Mesenchymal stem cell (in vitro differentiated cells and primary cell): ENCODE measurements around the gene PICK1.
A peak's percentile ranks its signal among the peaks of the same experiment; 100 is the strongest.
"Not testable (repeated sequence)": the region's sequence is repeated elsewhere in the genome, so short reads cannot be mapped to it uniquely, and the experiment has no call there.

Experiments
- DNase-seq: peaks from one replicate; pipeline ENCODE4 v3.0.0-alpha.2; 2013
- H2AFZ ChIP-seq: one replicate; pipeline ENCODE4 v1.6.1; 2013; ENCODE audit warnings: low read depth, mild to moderate bottlenecking, control low read depth, inconsistent platforms, low read length, moderate library complexity
- H2AK5ac ChIP-seq: 2 replicates; pipeline ENCODE4 v1.6.1; 2013; ENCODE audit warnings: low read length, moderate library complexity, mild to moderate bottlenecking, inconsistent platforms; ENCODE audit not compliant: severe bottlenecking
- H2BK120ac ChIP-seq: one replicate; pipeline ENCODE4 v1.6.1; 2013; ENCODE audit warnings: low read depth, mild to moderate bottlenecking, inconsistent platforms, low read length, moderate library complexity
- H2BK12ac ChIP-seq, 2 experiments: one replicate each; pipeline ENCODE4 v1.6.1; 2013; ENCODE audit warnings: inconsistent platforms in 2 of 2, low read length in 2 of 2, mild to moderate bottlenecking in 2 of 2, moderate library complexity in 2 of 2, control low read depth in 1 of 2
- H2BK15ac ChIP-seq: one replicate; pipeline ENCODE4 v1.6.1; 2013; ENCODE audit warnings: mild to moderate bottlenecking, low read depth, inconsistent platforms; ENCODE audit not compliant: poor library complexity, severe bottlenecking
- H2BK5ac ChIP-seq: 2 replicates; pipeline ENCODE4 v1.6.1; 2013; ENCODE audit warnings: low read depth, mild to moderate bottlenecking, low read length, control low read depth, inconsistent platforms; ENCODE audit not compliant: poor library complexity, severe bottlenecking
- H3K14ac ChIP-seq, 2 experiments: one replicate each; pipeline ENCODE4 v1.6.1; 2013; ENCODE audit warnings: inconsistent platforms in 2 of 2, low read length in 2 of 2, control low read depth in 1 of 2, mild to moderate bottlenecking in 1 of 2, moderate library complexity in 1 of 2
- H3K18ac ChIP-seq, 2 experiments: one replicate each; pipeline ENCODE4 v1.6.1; 2013; ENCODE audit warnings: inconsistent platforms in 2 of 2, low read length in 2 of 2, control low read depth in 1 of 2, low read depth in 1 of 2, mild to moderate bottlenecking in 1 of 2
- H3K23ac ChIP-seq, 2 experiments: one replicate each; pipeline ENCODE4 v1.6.1; 2013; ENCODE audit warnings: inconsistent platforms in 2 of 2, low read length in 2 of 2, mild to moderate bottlenecking in 2 of 2, moderate library complexity in 2 of 2, control low read depth in 1 of 2
- H3K27ac ChIP-seq: 2 replicates; pipeline ENCODE4 v1.5.1; 2013; ENCODE audit warnings: mild to moderate bottlenecking, moderate library complexity, low read length, control low read depth, inconsistent platforms; ENCODE audit not compliant: poor library complexity, severe bottlenecking
- H3K27me3 ChIP-seq, 2 experiments: 2 replicates each; pipeline versions ENCODE4 v1.6.1 to v1.7.0; 2013; ENCODE audit warnings: low read length in 2 of 2, mild to moderate bottlenecking in 2 of 2, moderate library complexity in 2 of 2, control low read depth in 1 of 2, inconsistent platforms in 1 of 2; ENCODE audit not compliant: control insufficient read depth in 1 of 2, insufficient read depth in 1 of 2
- H3K36me3 ChIP-seq, 2 experiments: 2 replicates each; pipeline versions ENCODE4 v1.6.1 to v1.7.0; 2013; ENCODE audit warnings: low read length in 2 of 2, control low read depth in 1 of 2, inconsistent platforms in 1 of 2, low read depth in 1 of 2, mild to moderate bottlenecking in 1 of 2; ENCODE audit not compliant: insufficient read depth in 2 of 2, control insufficient read depth in 1 of 2
- H3K4ac ChIP-seq, 2 experiments: one replicate each; pipeline ENCODE4 v1.6.1; 2013; ENCODE audit warnings: inconsistent platforms in 2 of 2, low read length in 2 of 2, mild to moderate bottlenecking in 2 of 2, moderate library complexity in 2 of 2, control low read depth in 1 of 2, low read depth in 1 of 2
- H3K4me1 ChIP-seq: 2 replicates; pipeline ENCODE4 v1.6.1; 2013; ENCODE audit warnings: low read depth, low read length, control low read depth; ENCODE audit not compliant: control insufficient read depth, insufficient read depth
- H3K4me2 ChIP-seq: 2 replicates; pipeline ENCODE4 v1.6.1; 2013; ENCODE audit warnings: low read length, mild to moderate bottlenecking, inconsistent platforms; ENCODE audit not compliant: poor library complexity, severe bottlenecking
- H3K4me3 ChIP-seq, 2 experiments: 2 replicates each; pipeline versions ENCODE4 v1.5.1 to v1.7.0; 2013; ENCODE audit warnings: low read length in 2 of 2, mild to moderate bottlenecking in 2 of 2, control low read depth in 1 of 2, low read depth in 1 of 2; ENCODE audit not compliant: insufficient read depth in 1 of 2
- H3K79me1 ChIP-seq: replicated peaks from 2 replicates; pipeline ENCODE4 v1.6.1; 2013; ENCODE audit warnings: mild to moderate bottlenecking, control low read depth, low read length, inconsistent platforms; ENCODE audit not compliant: poor library complexity, severe bottlenecking
- H3K9ac ChIP-seq: 2 replicates; pipeline ENCODE4 v1.7.0; 2013; ENCODE audit warnings: mild to moderate bottlenecking, low read length, moderate library complexity
- H3K9me3 ChIP-seq: 2 replicates; pipeline ENCODE4 v1.7.0; 2013; ENCODE audit warnings: mild to moderate bottlenecking, low read length; ENCODE audit not compliant: control insufficient read depth
- H4K8ac ChIP-seq: one replicate; pipeline ENCODE4 v1.6.1; 2013; ENCODE audit warnings: inconsistent platforms, mild to moderate bottlenecking, low read length, moderate library complexity
- H4K91ac ChIP-seq: one replicate; pipeline ENCODE4 v1.6.1; 2013; ENCODE audit warnings: mild to moderate bottlenecking, low read length, inconsistent platforms
- WGBS: methylation state at CpG from one replicate; pipeline ENCODE4 v1.1.7; 2013; ENCODE audit warnings: mixed read lengths; 5-methylcytosine and 5-hydroxymethylcytosine counted together

PICK1 gene

DNA sequence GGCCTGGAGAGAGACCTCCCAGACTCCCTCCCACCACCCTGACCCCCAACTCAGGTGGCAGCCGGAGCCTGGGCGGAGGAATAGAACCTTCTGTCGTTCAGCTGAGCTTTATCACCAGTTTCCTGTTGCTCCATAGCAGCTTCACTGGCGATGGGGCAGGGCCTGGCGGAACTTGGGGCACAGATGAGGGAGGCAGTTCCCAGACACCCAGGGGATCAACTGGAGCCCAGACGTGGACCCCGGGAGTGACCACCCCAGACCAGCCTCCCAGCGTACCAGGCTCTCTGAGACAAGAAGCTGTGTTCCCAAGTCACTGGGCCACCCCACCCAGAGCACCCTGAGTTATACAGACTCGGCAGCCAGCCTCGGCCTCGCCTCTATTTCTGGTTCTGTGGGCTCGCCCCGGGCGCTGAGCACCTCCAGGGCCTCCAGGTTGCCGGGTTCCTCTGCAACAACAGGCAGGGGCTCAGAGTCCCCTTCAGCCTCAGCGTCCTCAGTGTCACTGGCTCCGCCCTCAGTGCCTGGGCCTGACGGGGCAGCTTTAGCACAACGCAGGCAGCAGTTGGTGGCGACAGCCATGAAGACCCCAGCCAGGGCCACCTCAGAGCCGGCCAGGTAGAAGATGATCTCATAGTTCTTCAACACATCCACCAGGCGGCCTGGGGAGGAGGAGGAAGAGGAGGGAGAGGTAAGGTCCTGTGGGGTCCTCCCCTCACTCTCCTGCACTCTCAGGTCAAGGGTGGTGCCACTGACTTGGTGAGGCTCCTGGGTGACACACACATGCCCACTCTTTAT lies 21.0 kb downstream of the PICK1 start:
- Histone ChIP-seq H3K4me1 (peaks cover 15% of the 10 kb centered on the region), H3K27me3 (peaks cover 14 to 41% of the 10 kb centered on the region in 2 experiments), H3K27ac (no peak overlapping the region), H3K4me3 (no peak overlapping the region), H3K36me3 (peaks cover 0 to 50% of the 10 kb centered on the region in 2 experiments), H4K91ac (no peak overlapping the region), H2BK120ac (no peak overlapping the region), H3K9ac (no peak overlapping the region), H3K79me1 (no peaks in the 10 kb centered on the region), H2BK12ac (no peak overlapping the region), H3K4me2 (no peak overlapping the region), H3K14ac (no peak overlapping the region), H4K8ac (no peak overlapping the region), H3K18ac (no peak overlapping the region), H3K4ac (no peak overlapping the region), H3K23ac (no peak overlapping the region), H3K9me3 (no peaks in the 10 kb centered on the region), H2BK5ac (no peak overlapping the region), H2AFZ (no peak overlapping the region), H2BK15ac (no peak overlapping the region), H2AK5ac (no peak overlapping the region)
- 88% methylated on average over 20 of the region's 22 CpGs for WGBS
- no peak for DNase-seq

DNA sequence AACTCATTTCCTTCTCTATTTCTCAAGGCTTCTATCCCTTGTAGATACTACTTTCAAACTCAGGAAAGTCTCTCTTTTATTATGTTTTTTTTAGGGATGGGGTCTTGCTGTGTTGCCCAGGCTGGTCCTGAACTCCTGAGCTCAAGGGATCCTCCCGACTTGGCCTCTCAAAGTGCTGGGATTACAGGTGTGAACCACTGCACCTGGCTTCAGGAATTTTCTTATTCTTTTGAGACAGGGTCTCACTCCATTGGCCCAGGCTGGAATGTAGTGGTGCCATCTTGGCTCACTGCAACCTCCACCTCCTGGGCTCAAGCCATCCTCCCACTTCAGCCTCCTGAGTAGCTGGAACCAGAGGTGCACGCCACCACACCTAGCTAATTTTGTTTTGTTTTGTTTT lies 22.0 kb downstream of the PICK1 start:
- H3K4me3 ChIP-seq, H4K91ac ChIP-seq, H2AK5ac ChIP-seq, H3K79me1 ChIP-seq, H2BK15ac ChIP-seq, H3K23ac ChIP-seq, H2BK12ac ChIP-seq, H2AFZ ChIP-seq, DNase-seq, H3K14ac ChIP-seq, H3K18ac ChIP-seq, H3K4ac ChIP-seq, H4K8ac ChIP-seq, H3K27ac ChIP-seq, H3K9me3 ChIP-seq, H2BK120ac ChIP-seq, H3K4me2 ChIP-seq, H2BK5ac ChIP-seq, H3K9ac ChIP-seq: not testable (repeated sequence)
- H3K4me1 ChIP-seq = peaks cover 15% of the 10 kb centered on the region
- 93% methylated on average over 1 of the region's 2 CpGs for WGBS
- peaks cover 0 to 41% of the 10 kb centered on the region in 2 experiments for H3K36me3 ChIP-seq
- H3K27me3 ChIP-seq = peaks cover 23 to 43% of the 10 kb centered on the region in 2 experiments

- Histone ChIP-seq H3K18ac (no peak overlapping the region), H3K23ac (peak overlapping the region in 1 of 2 experiments; percentile 9)
- WGBS = 95% methylated on average over 7 of the region's 7 CpGs
Observed at GRCh38 chr22:38079804-38080203, 22.6 kb downstream of the PICK1 start.

GRCh38 chr22:38080474-38080849 lies 23.3 kb downstream of the PICK1 start:
- Histone ChIP-seq H2AFZ (peak overlapping the region; percentile 66), H3K79me1 (no peaks in the 10 kb centered on the region), H2BK12ac (no peak overlapping the region), H4K8ac (no peak overlapping the region), H2BK5ac (no peak overlapping the region), H4K91ac (no peak overlapping the region), H3K23ac (no peak overlapping the region), H3K4me1 (peaks cover 15% of the 10 kb centered on the region), H3K27ac (no peak overlapping the region), H3K36me3 (peaks cover 4 to 29% of the 10 kb centered on the region in 2 experiments), H3K27me3 (peaks cover 23 to 43% of the 10 kb centered on the region in 2 experiments), H3K4me2 (no peak overlapping the region), H3K4ac (no peak overlapping the region), H3K4me3 (no peak overlapping the region), H3K18ac (peak overlapping the region in 1 of 2 experiments; percentile 61), H2BK15ac (no peak overlapping the region), H3K9me3 (no peaks in the 10 kb centered on the region), H3K14ac (no peak overlapping the region), H2AK5ac (no peak overlapping the region), H2BK120ac (no peak overlapping the region), H3K9ac (no peak overlapping the region)
- no peak for DNase-seq
- 63% methylated on average over 10 of the region's 11 CpGs for WGBS

More at GRCh38 chr22:38079804-38080203, 22.6 kb downstream of the PICK1 start:
- peaks cover 15% of the 10 kb centered on the region for H3K4me1 ChIP-seq
- H3K9ac ChIP-seq = no peak overlapping the region
- no peak overlapping the region for H4K8ac ChIP-seq
- no peak overlapping the region for H2BK12ac ChIP-seq
- H3K14ac ChIP-seq = no peak overlapping the region
- H3K27me3 ChIP-seq = peaks cover 23 to 43% of the 10 kb centered on the region in 2 experiments
- no peak overlapping the region for H3K4me3 ChIP-seq
- H2AFZ ChIP-seq = no peak overlapping the region
- no peak for DNase-seq
- H2BK15ac ChIP-seq = no peak overlapping the region
- H3K27ac ChIP-seq = no peak overlapping the region
- H4K91ac ChIP-seq = no peak overlapping the region
- H3K79me1 ChIP-seq = no peaks in the 10 kb centered on the region
- no peak overlapping the region for H3K4me2 ChIP-seq
- peaks cover 0 to 35% of the 10 kb centered on the region in 2 experiments for H3K36me3 ChIP-seq
- no peak overlapping the region for H3K4ac ChIP-seq
- no peak overlapping the region for H2AK5ac ChIP-seq
- no peak overlapping the region for H2BK120ac ChIP-seq
- no peaks in the 10 kb centered on the region for H3K9me3 ChIP-seq
- H2BK5ac ChIP-seq = no peak overlapping the region
